GM18870 (cell line): ENCODE data around the gene CHD2.
"Not testable (repeated sequence)": the region's sequence is repeated elsewhere in the genome, so short reads cannot be mapped to it uniquely, and the experiment has no call there.

Experiments used
- ATAC-seq: cut with Tn5 transposase; IDR thresholded peaks from one replicate; pipeline ENCODE4 v1.9.1; 2021; ENCODE audit warnings: moderate library complexity; ENCODE audit not compliant: unreplicated experiment

Gene CHD2

GRCh38 chr15:93032515-93033206 is 132.5 kb downstream of the CHD2 start:
- ATAC-seq: not testable (repeated sequence)

DNA sequence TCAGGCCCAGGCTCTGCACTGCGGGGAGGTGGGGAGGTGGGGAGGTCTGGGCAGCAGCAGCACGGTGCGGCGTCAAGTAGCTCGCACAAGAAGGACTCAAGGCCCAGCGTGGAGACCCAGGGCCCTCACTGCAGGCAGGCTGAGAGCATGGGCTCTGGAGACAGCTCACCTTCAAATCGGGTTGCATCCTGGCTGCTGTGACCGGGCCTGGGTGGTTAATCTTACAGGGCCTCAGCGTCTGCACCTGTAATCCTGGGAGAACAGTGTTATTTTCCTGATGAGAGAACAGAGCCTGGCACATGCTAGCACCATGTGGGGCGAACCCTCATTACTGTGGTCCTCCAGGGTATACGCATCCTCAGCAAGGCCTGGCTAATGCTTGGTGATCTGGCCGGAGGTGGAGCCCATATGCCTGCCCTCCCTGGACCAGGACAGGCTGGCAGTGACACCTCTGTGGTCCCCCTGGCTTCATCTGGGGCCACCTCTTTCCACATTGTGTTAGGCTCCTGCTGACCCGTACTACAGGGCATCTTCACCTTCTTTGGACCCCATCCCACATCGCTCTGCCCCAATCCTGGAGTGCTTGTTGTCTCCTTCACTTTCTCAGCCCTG is 133.4 kb downstream of the CHD2 start:
- no peak for ATAC-seq

DNA sequence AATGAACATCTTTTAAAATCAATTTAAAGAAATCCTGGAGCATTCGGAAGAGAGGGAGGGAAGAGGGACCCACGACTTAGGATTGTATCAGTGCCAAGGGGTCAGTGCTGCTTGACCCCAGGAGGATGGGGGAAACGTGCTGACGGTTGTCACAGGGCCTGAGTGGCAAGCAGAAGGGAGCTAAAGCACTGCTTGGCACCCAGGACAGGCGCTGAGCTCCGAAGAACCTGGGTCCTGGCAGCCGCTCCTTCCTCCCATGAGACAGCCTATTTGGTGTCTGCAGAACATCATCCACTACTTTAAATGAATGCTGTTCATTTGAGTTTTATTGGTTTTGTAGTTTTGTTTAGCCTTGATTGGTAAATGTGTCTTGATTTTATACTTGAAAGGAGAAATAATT is 134.4 kb downstream of the CHD2 start:
- no peak for ATAC-seq

DNA sequence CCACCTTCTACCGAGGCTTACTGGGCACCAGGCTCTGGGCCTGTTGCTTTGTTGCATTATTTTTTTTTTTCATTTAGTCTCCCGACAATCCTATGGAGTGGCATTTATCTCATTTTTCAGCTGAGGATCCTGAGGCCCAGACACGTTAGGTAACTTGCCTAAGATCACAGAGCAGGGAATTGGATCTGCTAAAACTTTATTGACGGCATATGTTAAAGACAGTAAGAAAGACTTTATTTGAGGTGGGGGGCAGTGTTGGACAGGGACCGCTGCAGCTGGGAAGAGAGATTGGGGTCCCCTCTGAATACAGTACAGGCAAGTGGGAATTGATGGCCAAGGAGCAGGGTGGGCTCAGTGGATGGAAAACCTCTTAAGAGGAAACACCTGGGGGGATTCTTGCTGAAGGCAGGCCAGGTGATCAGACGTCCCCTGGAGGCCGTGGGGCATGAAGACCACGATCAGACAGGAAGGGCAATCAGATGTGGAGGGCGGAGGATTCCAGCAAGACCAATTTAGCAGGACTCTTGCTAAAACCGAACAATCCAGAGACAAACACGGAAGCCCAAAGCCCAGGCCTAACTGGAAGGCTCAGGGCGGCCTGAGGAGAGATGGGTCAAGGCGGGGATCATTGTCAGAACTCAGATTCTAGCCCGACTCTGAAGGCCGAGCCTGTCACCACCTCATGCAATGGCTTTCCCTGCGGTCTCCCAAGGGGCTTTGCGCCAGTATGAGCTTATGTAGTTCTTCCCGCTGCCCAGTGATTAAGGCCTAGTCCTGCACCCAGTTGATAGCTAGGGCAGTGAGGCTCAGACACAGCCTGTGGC is 135.2 kb downstream of the CHD2 start:
- ATAC-seq: peak; percentile 25

DNA sequence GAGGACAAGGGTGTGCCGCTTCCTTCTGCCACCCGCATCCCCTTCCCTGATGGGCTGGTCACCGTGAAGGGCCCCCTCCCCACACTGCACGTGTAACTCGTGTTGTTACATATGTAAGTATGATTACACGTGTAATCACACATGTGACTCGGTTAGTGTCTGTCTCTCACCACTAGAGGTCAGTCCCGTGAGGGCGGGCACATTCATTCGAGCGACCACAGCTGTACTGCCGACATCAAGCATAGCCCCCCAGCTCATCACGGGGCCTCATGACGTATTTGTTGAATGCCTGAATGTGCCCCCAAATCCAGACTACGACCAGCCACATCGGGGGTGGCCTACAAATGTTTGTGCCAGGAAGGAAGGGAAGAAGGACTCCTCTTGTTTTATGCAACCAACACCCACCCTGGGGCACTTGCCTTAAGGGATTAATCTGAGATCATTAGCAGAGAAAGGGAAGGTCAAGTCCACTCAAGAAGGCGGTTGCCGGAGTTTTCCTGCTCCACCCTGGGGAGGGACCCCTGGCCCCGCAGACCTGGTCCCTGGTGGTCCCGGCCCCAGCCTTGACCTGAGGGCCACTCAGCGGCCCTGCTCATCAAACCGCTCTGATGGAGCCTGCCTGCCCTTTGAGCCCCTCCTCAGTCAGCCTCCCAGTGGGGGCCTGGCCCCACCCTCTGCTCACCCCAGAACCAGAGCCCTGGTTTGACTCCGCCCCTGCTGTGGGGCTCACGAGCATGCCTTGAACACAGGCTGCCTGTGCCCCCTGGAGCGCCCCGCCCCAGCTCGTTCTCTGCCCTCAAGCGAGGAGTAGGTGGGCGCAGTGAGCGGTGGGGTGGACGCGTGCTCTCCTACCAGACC is 136.1 kb downstream of the CHD2 start:
- peak; percentile 87 for ATAC-seq

- no peak for ATAC-seq
These were observed 137.1 kb downstream of the CHD2 start for GRCh38 chr15:93036951-93037819.

DNA sequence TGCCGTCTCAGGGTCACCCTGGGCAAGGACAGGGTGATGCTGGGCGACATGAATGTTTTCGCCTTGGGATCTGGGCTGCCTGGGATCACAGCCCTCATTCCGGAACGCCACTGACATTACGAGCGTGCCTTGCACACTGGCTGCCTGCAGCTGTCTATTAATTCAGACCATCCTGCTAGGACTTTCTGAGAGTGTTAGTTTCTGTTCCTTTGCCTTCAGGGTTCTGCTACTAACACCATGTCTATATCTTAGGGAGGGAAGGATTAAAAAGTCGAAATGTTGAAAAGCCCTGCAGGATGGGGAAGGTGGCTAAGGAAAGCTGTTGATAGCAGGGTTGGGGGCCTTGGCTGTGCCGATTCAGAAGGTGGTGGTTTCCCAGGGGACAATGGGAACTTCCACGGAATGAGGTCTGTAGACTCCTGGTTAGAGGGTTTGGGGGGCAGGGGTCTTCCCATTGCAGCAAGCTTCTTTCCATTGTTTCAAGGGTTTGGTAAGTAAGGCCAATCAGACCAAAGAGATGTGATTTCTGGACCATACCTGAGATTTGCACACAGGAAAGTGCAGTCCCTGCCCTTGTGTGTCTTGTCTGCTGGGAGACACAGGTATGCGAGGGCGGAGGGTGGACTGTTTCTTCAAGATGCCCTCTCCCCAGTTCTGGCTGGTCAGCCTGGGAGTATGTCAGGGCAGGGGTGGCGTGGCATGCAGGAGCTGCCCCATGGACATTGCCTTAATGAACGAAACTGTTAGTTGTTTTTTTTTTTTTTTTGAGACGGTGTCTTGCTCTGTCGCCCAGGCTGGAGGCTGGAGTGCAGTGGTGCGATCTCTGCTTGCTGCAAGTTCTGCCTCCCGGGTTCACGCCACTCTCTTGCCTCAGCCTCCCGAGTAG is 137.9 kb downstream of the CHD2 start:
- ATAC-seq: no peak

DNA sequence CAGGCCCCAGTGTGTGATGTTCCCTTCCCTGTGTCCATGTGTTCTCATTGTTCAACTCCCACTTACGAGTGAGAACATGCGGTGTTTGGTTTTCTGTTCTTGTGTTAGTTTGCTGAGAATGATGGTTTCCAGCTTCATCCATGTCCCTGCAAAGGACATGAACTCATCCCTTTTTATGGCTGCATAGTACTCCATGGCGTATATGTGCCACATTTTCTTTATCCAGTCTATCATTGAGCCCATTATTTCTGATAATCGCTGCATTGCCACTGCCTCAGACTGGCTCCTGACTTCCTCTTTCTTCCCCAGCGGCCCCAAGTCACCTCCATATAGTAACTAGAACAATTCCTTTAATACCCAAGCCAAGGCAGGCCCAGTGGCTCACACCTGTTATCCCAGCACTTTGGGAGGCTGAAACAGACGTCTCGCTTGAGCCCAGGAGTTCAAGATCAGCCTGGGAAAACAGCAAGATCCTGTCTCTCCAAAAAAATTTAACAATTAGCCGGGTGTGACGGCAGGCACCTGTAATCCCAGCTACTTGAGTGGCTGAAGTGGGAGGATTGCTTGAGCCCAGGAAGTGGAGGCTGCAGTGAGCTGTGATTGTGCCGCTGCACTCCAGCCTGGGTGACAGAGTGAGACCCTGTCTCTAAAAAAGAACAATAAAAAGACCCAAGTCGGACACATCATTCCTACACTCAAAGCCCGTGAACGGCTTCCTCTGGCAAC is 139.6 kb downstream of the CHD2 start:
- not testable (repeated sequence) for ATAC-seq

- ATAC-seq: no peak
These were observed 140.4 kb downstream of the CHD2 start for GRCh38 chr15:93040288-93041158.

DNA sequence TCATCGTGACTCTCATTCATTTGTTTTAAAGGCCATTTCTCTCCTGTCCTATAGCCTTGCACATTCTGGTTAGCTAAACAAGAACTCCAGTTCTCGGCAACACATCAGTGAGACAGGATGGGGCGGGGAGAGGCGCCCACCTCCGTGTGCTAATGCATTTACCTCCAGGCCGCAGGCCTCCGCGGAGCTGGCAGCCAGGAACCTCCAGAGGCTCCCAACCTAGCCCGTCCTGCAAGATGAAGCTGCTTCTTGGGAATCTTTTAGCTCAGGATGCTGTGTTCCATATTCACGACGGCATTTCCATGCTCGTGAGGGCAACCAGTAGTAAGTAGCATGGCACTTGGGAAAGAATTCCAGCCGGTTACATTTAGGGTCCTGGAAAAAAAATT is 141.0 kb downstream of the CHD2 start:
- ATAC-seq: no peak

- ATAC-seq: no peak
These were observed 142.1 kb downstream of the CHD2 start for GRCh38 chr15:93042211-93042610.

DNA sequence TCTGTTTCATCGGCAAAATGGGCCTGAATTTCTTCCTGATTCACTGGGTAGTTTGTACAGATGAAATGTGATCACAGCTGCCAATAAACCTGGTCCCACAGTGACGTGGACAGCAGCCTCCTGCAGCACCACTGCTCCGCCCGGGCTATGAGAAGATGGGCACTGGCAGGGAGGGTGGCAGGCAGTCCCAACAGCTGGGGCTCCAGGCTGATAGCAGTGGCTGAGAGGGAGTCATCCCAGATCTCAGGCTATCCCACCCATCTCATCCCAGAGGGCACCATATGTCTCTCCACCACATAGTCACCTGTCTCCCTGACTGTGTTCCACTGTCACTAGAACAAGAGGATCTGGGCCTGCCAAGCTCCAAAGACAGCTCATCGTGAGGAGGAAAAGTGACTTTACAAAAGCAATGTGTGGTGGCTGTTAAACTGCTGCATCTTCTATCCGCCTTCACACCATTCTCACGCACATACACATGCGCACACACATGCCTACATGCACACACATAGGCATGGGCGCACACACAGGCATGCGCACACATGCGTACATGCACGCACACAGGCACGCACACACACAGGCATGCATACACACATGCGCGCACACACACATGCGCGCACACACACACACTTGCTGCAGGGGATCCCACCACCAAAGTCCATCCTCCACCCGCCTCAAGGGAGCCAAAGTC is 142.7 kb downstream of the CHD2 start:
- no peak for ATAC-seq

DNA sequence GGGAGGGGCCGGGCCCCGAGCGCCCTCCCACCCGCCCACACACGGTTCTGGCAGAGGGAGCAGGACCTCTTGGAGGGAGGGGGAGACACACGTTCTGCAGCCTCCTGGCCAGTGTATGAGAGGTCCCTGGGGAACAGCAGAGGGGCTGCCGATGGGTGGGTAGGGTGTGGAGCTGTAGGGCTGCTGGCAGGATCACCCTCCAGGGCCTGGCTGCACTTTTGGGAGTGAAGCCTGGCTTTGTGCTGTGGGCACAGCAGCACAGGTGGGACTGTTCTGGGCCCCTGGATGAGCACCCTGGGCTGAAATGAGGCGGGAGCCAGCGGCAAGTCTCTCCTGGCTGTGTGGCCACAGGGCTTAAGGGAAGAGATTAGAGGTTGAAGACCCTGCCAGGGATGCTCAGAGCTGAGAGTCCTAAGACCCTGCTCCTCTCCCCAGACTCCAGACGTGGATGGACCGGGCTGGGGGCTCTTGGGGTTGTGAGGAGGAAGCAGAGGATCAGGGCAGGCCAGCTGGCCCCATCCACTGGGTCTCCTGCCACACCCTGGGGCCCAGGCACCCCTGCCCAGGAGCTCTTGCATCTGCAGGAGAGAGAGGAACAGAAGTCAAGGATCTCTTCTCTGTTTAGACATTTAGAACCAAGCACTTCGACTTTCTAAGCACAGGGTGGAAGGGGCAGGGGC is 143.6 kb downstream of the CHD2 start:
- ATAC-seq: no peak

GRCh38 chr15:93044301-93045190 is 144.4 kb downstream of the CHD2 start:
- ATAC-seq: no peak

- no peak for ATAC-seq
These were observed 145.2 kb downstream of the CHD2 start for GRCh38 chr15:93045191-93045785.
